Liver (tissue), 9 donors: ENCODE data around the gene GPD2. TPM values are rescaled to one million over a fixed set of nuclear protein-coding genes. Genes with fewer than 3 reads are reported as not detected.

Experiments
- DNase-seq: peaks from one replicate; pipeline ENCODE4 v3.0.0-alpha.2; 2017; ENCODE audit warnings: low spot score
- H3K27ac ChIP-seq, 2 donors: one replicate each; pipeline ENCODE4 v1.7.0; 2013; ENCODE audit warnings: inconsistent platforms in 2 of 2, low read length in 2 of 2, control low read depth in 1 of 2, low read depth in 1 of 2, mild to moderate bottlenecking in 1 of 2
- H3K27me3 ChIP-seq, 4 donors: one replicate each; pipeline versions ENCODE4 v1.6.1 to v1.7.0; 2013; ENCODE audit warnings: low read length in 3 of 4, inconsistent platforms in 1 of 4, mild to moderate bottlenecking in 1 of 4, moderate library complexity in 1 of 4; ENCODE audit not compliant: control insufficient read depth in 4 of 4, insufficient read depth in 4 of 4
- H3K36me3 ChIP-seq, 4 donors: one replicate each; pipeline versions ENCODE4 v1.6.1 to v1.7.0; 2013; ENCODE audit warnings: low read length in 3 of 4, mild to moderate bottlenecking in 3 of 4, low read depth in 1 of 4, moderate library complexity in 1 of 4; ENCODE audit not compliant: control insufficient read depth in 4 of 4, insufficient read depth in 3 of 4
- H3K4me1 ChIP-seq, 4 donors: one replicate each; pipeline versions ENCODE4 v1.6.1 to v1.7.0; 2013; ENCODE audit warnings: low read length in 3 of 4, mild to moderate bottlenecking in 3 of 4, moderate library complexity in 1 of 4; ENCODE audit not compliant: control insufficient read depth in 4 of 4, insufficient read depth in 4 of 4
- H3K4me3 ChIP-seq, 3 donors: one replicate each; pipeline versions ENCODE4 v1.6.1 to v1.7.0; 2013; ENCODE audit warnings: low read length in 3 of 3, control low read depth in 1 of 3, low read depth in 1 of 3, mild to moderate bottlenecking in 1 of 3
- H3K9ac ChIP-seq, 2 donors: one replicate each; pipeline ENCODE4 v1.7.0; 2013; ENCODE audit warnings: low read length in 2 of 2, mild to moderate bottlenecking in 2 of 2, moderate library complexity in 2 of 2, control low read depth in 1 of 2, low read depth in 1 of 2
- H3K9me3 ChIP-seq, 4 donors: one replicate each; pipeline versions ENCODE4 v1.6.1 to v1.7.0; 2013; ENCODE audit warnings: low read length in 3 of 4; ENCODE audit not compliant: control insufficient read depth in 4 of 4
- FOXA1 ChIP-seq: IDR thresholded peaks from 2 replicates; pipeline ENCODE4 v1.6.1; 2016; ENCODE audit warnings: antibody characterized with exemption
- FOXA2 ChIP-seq: IDR thresholded peaks from 2 replicates; pipeline ENCODE4 v1.6.1; 2016; ENCODE audit warnings: antibody characterized with exemption
- GABPA ChIP-seq, 2 donors: IDR thresholded peaks in 1 of 2; conservative IDR thresholded peaks in 1 of 2; 2 replicates each; pipeline ENCODE4 v1.6.1; 2016; ENCODE audit warnings: antibody characterized with exemption in 2 of 2, mild to moderate bottlenecking in 1 of 2, moderate library complexity in 1 of 2
- JUND ChIP-seq, 2 donors: IDR thresholded peaks; 2 replicates each; pipeline ENCODE4 v1.6.1; 2016; ENCODE audit warnings: antibody characterized with exemption in 2 of 2
- MAX ChIP-seq: IDR thresholded peaks from 2 replicates; pipeline ENCODE4 v1.6.1; 2016; ENCODE audit warnings: antibody characterized with exemption
- NR2F2 ChIP-seq: IDR thresholded peaks from 2 replicates; pipeline ENCODE4 v1.6.1; 2016; ENCODE audit warnings: antibody characterized with exemption
- REST ChIP-seq: IDR thresholded peaks from 2 replicates; pipeline ENCODE4 v1.6.1; 2016; ENCODE audit warnings: antibody characterized with exemption, mild to moderate bottlenecking
- RXRA ChIP-seq, 2 donors: IDR thresholded peaks; 2 replicates each; pipeline ENCODE4 v1.6.1; 2017 to 2018; ENCODE audit warnings: antibody characterized with exemption in 2 of 2, mild to moderate bottlenecking in 1 of 2
- SP1 ChIP-seq: IDR thresholded peaks from 2 replicates; pipeline ENCODE4 v1.6.1; 2018; ENCODE audit warnings: antibody characterized with exemption, mild to moderate bottlenecking
- TAF1 ChIP-seq: conservative IDR thresholded peaks from 2 replicates; pipeline ENCODE4 v1.6.1; 2016; ENCODE audit warnings: antibody characterized with exemption, mild to moderate bottlenecking
- ZBTB33 ChIP-seq: IDR thresholded peaks from 2 replicates; pipeline ENCODE4 v1.6.1; 2016; ENCODE audit warnings: antibody characterized with exemption
- WGBS: extraction: QIAGEN DNeasy Blood & Tissue Kit; methylation state at CpG from one replicate; pipeline ENCODE4 v1.1.7; 2013; 5-methylcytosine and 5-hydroxymethylcytosine counted together
- polyA plus RNA-seq, 2 donors: library from polyadenylated mRNA; stranded (reverse) in 1 of 2; unstranded in 1 of 2; fragments of 200-250 nt in 1 of 2; fragments of >200 nt in 1 of 2; fragmentation: Nextera tagmentation in 1 of 2; extraction: Ambion mirVana in 1 of 2; gene quantifications; one replicate each; pipeline versions ENCODE4 v1.2.1 to v1.2.3, GENCODE V29; 2013 to 2015
- total RNA-seq, 2 donors: library from RNA; depleted of rRNA; stranded (reverse); fragments of >200 nt; gene quantifications; one replicate each; pipeline ENCODE4 v1.2.3, GENCODE V29; 2014
- TF ChIP-seq, protein P1 (sequence below): fragments of 150-350 bp; IDR thresholded peaks from 2 replicates; pipeline ENCODE4 v1.5.1; 2017; ENCODE audit warnings: improper control_type of control experiment, low read depth, low read length; ENCODE audit not compliant: missing input control
- TF ChIP-seq, protein P2 (sequence below): IDR thresholded peaks from 2 replicates; pipeline ENCODE4 v1.6.1; 2016; ENCODE audit warnings: antibody characterized with exemption
- donor health status: healthy.
- donor health status: healthy.
- donor health status: healthy.
- donor health status: healthy.
- donor health status: healthy.

GPD2 gene
- total and polyA plus RNA-seq, 4 donors: 1.4 to 14.3 (median 6.1) TPM

GRCh38 chr2:156536534-156536933 is 100.4 kb downstream of the GPD2 start (continued):
- TF ChIP-seq ZBTB33: no peak
- no peak for TF ChIP-seq SP1
- no peak for TF ChIP-seq MAX
- TF ChIP-seq TAF1: no peak

- Histone ChIP-seq H3K9ac (no peak overlapping the region), H3K4me1 (no peaks in the 10 kb centered on the region), H3K27ac (no peak overlapping the region), H3K4me3 (no peak overlapping the region), H3K27me3 (no peaks in the 10 kb centered on the region), H3K36me3 (no peaks in the 10 kb centered on the region), H3K9me3 (no peaks in the 10 kb centered on the region)
- no peak for DNase-seq
- 91% methylated on average over 4 of the region's 4 CpGs for WGBS
- TF ChIP-seq JUND (IDR thresholded peaks at IDR 0.05): no peak
Measured at GRCh38 chr2:156537141-156537540, 101.0 kb downstream of the GPD2 start.

DNA sequence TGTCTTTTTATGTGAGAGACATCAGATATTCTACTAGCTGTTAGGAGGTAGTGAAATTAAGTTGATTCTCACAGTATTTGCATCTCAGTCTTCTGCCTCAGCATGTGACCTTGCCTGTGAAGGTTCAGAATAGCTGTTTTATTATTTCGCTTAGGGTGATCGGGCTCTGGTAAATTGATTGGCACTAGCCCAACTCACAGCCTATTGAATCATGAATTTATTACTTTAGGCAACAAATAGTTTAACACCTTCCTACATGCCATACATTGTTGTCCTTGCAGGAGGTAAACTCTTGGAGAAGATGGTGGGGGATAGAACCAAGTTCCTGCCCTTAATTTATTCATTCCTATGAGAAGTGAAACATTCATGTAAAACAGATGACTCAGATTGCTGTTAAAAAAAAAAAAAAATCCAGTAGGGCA is 101.9 kb downstream of the GPD2 start:
- no peak for TF ChIP-seq FOXA2
- TF ChIP-seq FOXA1: no peak
- TF ChIP-seq RXRA (IDR thresholded peaks at IDR 0.05): no peak
- no peak for TF ChIP-seq ZBTB33
- TF ChIP-seq, protein P1, sequence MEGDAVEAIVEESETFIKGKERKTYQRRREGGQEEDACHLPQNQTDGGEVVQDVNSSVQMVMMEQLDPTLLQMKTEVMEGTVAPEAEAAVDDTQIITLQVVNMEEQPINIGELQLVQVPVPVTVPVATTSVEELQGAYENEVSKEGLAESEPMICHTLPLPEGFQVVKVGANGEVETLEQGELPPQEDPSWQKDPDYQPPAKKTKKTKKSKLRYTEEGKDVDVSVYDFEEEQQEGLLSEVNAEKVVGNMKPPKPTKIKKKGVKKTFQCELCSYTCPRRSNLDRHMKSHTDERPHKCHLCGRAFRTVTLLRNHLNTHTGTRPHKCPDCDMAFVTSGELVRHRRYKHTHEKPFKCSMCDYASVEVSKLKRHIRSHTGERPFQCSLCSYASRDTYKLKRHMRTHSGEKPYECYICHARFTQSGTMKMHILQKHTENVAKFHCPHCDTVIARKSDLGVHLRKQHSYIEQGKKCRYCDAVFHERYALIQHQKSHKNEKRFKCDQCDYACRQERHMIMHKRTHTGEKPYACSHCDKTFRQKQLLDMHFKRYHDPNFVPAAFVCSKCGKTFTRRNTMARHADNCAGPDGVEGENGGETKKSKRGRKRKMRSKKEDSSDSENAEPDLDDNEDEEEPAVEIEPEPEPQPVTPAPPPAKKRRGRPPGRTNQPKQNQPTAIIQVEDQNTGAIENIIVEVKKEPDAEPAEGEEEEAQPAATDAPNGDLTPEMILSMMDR: no peak
- TF ChIP-seq, protein P2, sequence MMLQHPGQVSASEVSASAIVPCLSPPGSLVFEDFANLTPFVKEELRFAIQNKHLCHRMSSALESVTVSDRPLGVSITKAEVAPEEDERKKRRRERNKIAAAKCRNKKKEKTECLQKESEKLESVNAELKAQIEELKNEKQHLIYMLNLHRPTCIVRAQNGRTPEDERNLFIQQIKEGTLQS: no peak
- TF ChIP-seq MAX: no peak
- no peak for TF ChIP-seq GABPA (IDR thresholded peaks at IDR 0.05 in 1 of 2, conservative IDR thresholded peaks at IDR 0.05 in 1 of 2)
- no peak for TF ChIP-seq REST
- TF ChIP-seq SP1: no peak
- TF ChIP-seq JUND (IDR thresholded peaks at IDR 0.05): no peak
- no peak for TF ChIP-seq NR2F2
- WGBS: over 99% methylated on average over 2 of the region's 2 CpGs
- Histone ChIP-seq H3K27ac (no peak overlapping the region), H3K9ac (no peak overlapping the region), H3K27me3 (no peaks in the 10 kb centered on the region), H3K9me3 (no peaks in the 10 kb centered on the region), H3K36me3 (no peaks in the 10 kb centered on the region), H3K4me3 (no peak overlapping the region), H3K4me1 (no peaks in the 10 kb centered on the region)
- no peak for DNase-seq
